Heart left ventricle (tissue), 16 donors: Measurements from ENCODE around the gene ILDR2. TPM values are rescaled to one million over a fixed set of nuclear protein-coding genes. Genes with fewer than 3 reads are reported as not detected.
A peak's percentile ranks its signal among the peaks of the same experiment; 100 is the strongest.

Source experiments
- ATAC-seq, 4 donors: fragments of 200-7000 bp; cut with Tn5 transposase; one replicate each; pipeline ENCODE4 v1.9.1; 2020 to 2022; ENCODE audit warnings: moderate library complexity in 4 of 4, mild to moderate bottlenecking in 3 of 4, moderate number of reproducible peaks in 1 of 4
- DNase-seq, 5 donors: peaks; one replicate each; pipeline ENCODE4 v3.0.0-alpha.2; 2020
- H3K27ac ChIP-seq, 12 donors: fragments of 200-600 bp; sonication (generic) in 4 of 12; one replicate each; pipeline versions ENCODE4 v1.5.0 to v1.8.0; 2016 to 2022; ENCODE audit warnings: mild to moderate bottlenecking in 2 of 12
- H3K27me3 ChIP-seq, 9 donors: fragments of 200-600 bp; sonication (generic) in 2 of 9; one replicate each; pipeline versions ENCODE4 v1.5.1 to v1.8.0; 2016 to 2022; ENCODE audit warnings: mild to moderate bottlenecking in 3 of 9
- H3K36me3 ChIP-seq, 9 donors: fragments of 200-600 bp; sonication (generic) in 2 of 9; one replicate each; pipeline versions ENCODE4 v1.5.0 to v1.8.0; 2018 to 2022; ENCODE audit warnings: mild to moderate bottlenecking in 2 of 9
- H3K4me1 ChIP-seq, 12 donors: fragments of 200-600 bp; sonication (generic) in 4 of 12; one replicate each; pipeline versions ENCODE4 v1.5.0 to v1.8.0; 2016 to 2022; ENCODE audit warnings: mild to moderate bottlenecking in 3 of 12
- H3K4me3 ChIP-seq, 12 donors: fragments of 200-600 bp; sonication (generic) in 4 of 12; one replicate each; pipeline versions ENCODE4 v1.5.0 to v1.8.0; 2017 to 2022; ENCODE audit warnings: mild to moderate bottlenecking in 9 of 12, moderate library complexity in 4 of 12
- H3K9me3 ChIP-seq, 12 donors: fragments of 200-600 bp; sonication (generic) in 4 of 12; one replicate each; pipeline versions ENCODE4 v1.5.0 to v1.8.0; 2016 to 2022; ENCODE audit warnings: mild to moderate bottlenecking in 1 of 12
- CTCF ChIP-seq, 12 donors: fragments of 200-600 bp; sonication (generic) in 4 of 12; IDR thresholded peaks; one replicate each; pipeline versions ENCODE4 v1.5.0 to v1.8.0; 2018 to 2022; ENCODE audit warnings: antibody characterized with exemption in 12 of 12, mild to moderate bottlenecking in 5 of 12
- POLR2A ChIP-seq, 2 donors: fragments of 450-650 bp; IDR thresholded peaks; one replicate each; pipeline ENCODE4 v1.6.1; 2017; ENCODE audit warnings: antibody characterized with exemption in 2 of 2, mild to moderate bottlenecking in 2 of 2, moderate library complexity in 2 of 2
- WGBS, 4 donors: extraction: QIAGEN DNeasy Blood & Tissue Kit in 2 of 4; methylation state at CpG; one replicate each; pipeline versions ENCODE4 v1.1.5 to v1.1.7; 2013 to 2018; 5-methylcytosine and 5-hydroxymethylcytosine counted together
- intact Hi-C, 10 donors: fragments of 100-400 bp; cut with DNase I; formaldehyde crosslinking; loops; one replicate each; pipeline versions ENCODE4 v1.11.1 to v1.14.2; 2022
- polyA plus RNA-seq, 2 donors: library from polyadenylated mRNA; stranded (reverse); fragments of 200-250 nt; gene quantifications; one replicate each; pipeline ENCODE4 v1.2.3, GENCODE V29; 2013
- total RNA-seq, 9 donors: library from RNA; depleted of rRNA in 2 of 9; stranded (reverse); fragments of >200 nt in 2 of 9; fragmentation: NEBNext Ultra II Directional in 3 of 9; extraction: Animal tissue kit (Norgen Biotek cat#: 25700) in 3 of 9; gene quantifications; one replicate each; pipeline versions ENCODE4 v1.1.0 to v1.2.4, GENCODE V29; 2016 to 2023
- donor health status: ischemic (EF 13 %, LVEDD 7.1; RV severe dilation, severe dysfunction).
- donor health status: healthy with polysubstance abuse.
- donor health status: DM: no; HTN: yes; CAD: no.
- donor health status: DM: no; HTN: no; CAD: no.
- donor health status: ischemic (EF 25% LVEDD 6.9; RV normal size, moderate dysfunction).
- donor health status: ischemic (EF 25% LVEDD 5.7; RV mildly dilated, moderate dysfunction).
- donor health status: healthy.
- donor health status: DM: yes; HTN: yes; CAD: no.
- donor health status: ischemic (EF 35%, LVEDD 5.7; RV mildly dilated, moderate dysfunction).
- donor health status: nonischemic (EF 11% LVEDD 7.7; RV severe dilation, severe dysfunction).
- donor health status: DM: yes; HTN: yes; CAD: no.
- donor health status: PGD.
- donor health status: ischemic (EF 29% LVEDD 5.4; RV normal size, mild dysfunction).
- donor health status: nonischemic (EF 23%, LVEDD 6.1; RV moderate dilation, normal function).

Gene ILDR2
- total and polyA plus RNA-seq, 11 donors = 0.84 to 12.4 (median 5.8) TPM

- Histone ChIP-seq H3K27ac (peak overlapping the region in 2 of 12 donors; percentile 9 to 18), H3K27me3 (peaks cover 0 to 45% (median 11%) of the 10 kb centered on the region in 9 donors), H3K9me3 (no peaks in the 10 kb centered on the region), H3K4me3 (no peak overlapping the region), H3K36me3 (no peaks in the 10 kb centered on the region), H3K4me1 (peaks cover 0 to 19% (median 2%) of the 10 kb centered on the region in 12 donors)
- WGBS, 4 donors = 81 to 86% (median 83%) methylated on average over 2 of the region's 2 CpGs
- intact Hi-C loops = no loop called here
- DNase-seq = no peak
- ATAC-seq = no peak
- TF ChIP-seq CTCF (IDR thresholded peaks at IDR 0.05) (no peak), POLR2A (IDR thresholded peaks at IDR 0.05) (no peak)
Observed at GRCh38 chr1:166918956-166919316, 56.4 kb downstream of the ILDR2 start.

GRCh38 chr1:166918088-166918955 is 57.0 kb downstream of the ILDR2 start:
- no peak for ATAC-seq
- intact Hi-C loops = no loop called here
- no peak overlapping the region for H3K4me3 ChIP-seq
- H3K36me3 ChIP-seq = no peaks in the 10 kb centered on the region
- H3K27ac ChIP-seq = peak overlapping the region in 2 of 12 donors; percentile 9 to 18
- H3K9me3 ChIP-seq = no peaks in the 10 kb centered on the region
- DNase-seq = no peak
- peaks cover 0 to 19% (median 2%) of the 10 kb centered on the region in 12 donors for H3K4me1 ChIP-seq
- 60 to 67% (median 62%) methylated on average over 6 of the region's 6 CpGs for WGBS, 4 donors
- peaks cover 0 to 45% (median 11%) of the 10 kb centered on the region in 9 donors for H3K27me3 ChIP-seq
- TF ChIP-seq POLR2A (IDR thresholded peaks at IDR 0.05) = no peak

- H3K9me3 ChIP-seq = peaks cover 0 to 11% (median 0%) of the 10 kb centered on the region in 12 donors
- H3K4me3 ChIP-seq = no peak overlapping the region
- H3K27ac ChIP-seq = no peak overlapping the region
- no peak for TF ChIP-seq POLR2A (IDR thresholded peaks at IDR 0.05)
- TF ChIP-seq CTCF (IDR thresholded peaks at IDR 0.05) = no peak
- H3K4me1 ChIP-seq = peaks cover 0 to 14% (median 2%) of the 10 kb centered on the region in 12 donors
- ATAC-seq (no peak), DNase-seq (no peak)
- intact Hi-C loops = no loop called here
- H3K36me3 ChIP-seq = no peaks in the 10 kb centered on the region
- H3K27me3 ChIP-seq = peaks cover 0 to 34% (median 8%) of the 10 kb centered on the region in 9 donors
- WGBS, 4 donors = 81 to 86% (median 82%) methylated on average over 4 of the region's 4 CpGs
Observed at GRCh38 chr1:166915941-166916340, 59.4 kb downstream of the ILDR2 start.

GRCh38 chr1:166915042-166915441 is 60.3 kb downstream of the ILDR2 start:
- intact Hi-C loops = no loop called here
- Histone ChIP-seq H3K36me3 (no peaks in the 10 kb centered on the region), H3K27me3 (peaks cover 0 to 25% (median 5%) of the 10 kb centered on the region in 9 donors), H3K4me3 (no peak overlapping the region), H3K4me1 (peaks cover 0 to 8% (median 0%) of the 10 kb centered on the region in 12 donors), H3K9me3 (peaks cover 0 to 13% (median 0%) of the 10 kb centered on the region in 12 donors), H3K27ac (no peak overlapping the region)
- ATAC-seq (no peak), DNase-seq (no peak)
- TF ChIP-seq POLR2A (IDR thresholded peaks at IDR 0.05) = no peak
- no peak for TF ChIP-seq CTCF (IDR thresholded peaks at IDR 0.05)
- WGBS, 4 donors = 76 to 96% (median 90%) methylated on average over 1 of the region's 1 CpG
